Mesodermal cell (in vitro differentiated cells): Measurements from ENCODE around the gene USP32.
"Not testable (repeated sequence)": the region's sequence is repeated elsewhere in the genome, so short reads cannot be mapped to it uniquely, and the experiment has no call there.

Source experiments
- H3K27ac ChIP-seq: 2 replicates; pipeline ENCODE4 v1.7.0; 2013; ENCODE audit warnings: mild to moderate bottlenecking, low read depth, low read length, moderate library complexity; ENCODE audit not compliant: severe bottlenecking
- H3K36me3 ChIP-seq: 2 replicates; pipeline ENCODE4 v1.7.1; 2013; ENCODE audit warnings: mild to moderate bottlenecking, low read length, moderate library complexity; ENCODE audit not compliant: control insufficient read depth, insufficient read depth
- H3K4me1 ChIP-seq: one replicate; pipeline ENCODE4 v1.7.1; 2013; ENCODE audit warnings: mild to moderate bottlenecking, low read length; ENCODE audit not compliant: insufficient read depth, control insufficient read depth, poor library complexity, severe bottlenecking
- H3K4me3 ChIP-seq: 2 replicates; pipeline ENCODE4 v1.7.0; 2013; ENCODE audit warnings: low read length, control low read depth, mild to moderate bottlenecking; ENCODE audit not compliant: insufficient read depth, poor library complexity, severe bottlenecking; ENCODE audit errors: extremely low read depth
- H3K9me3 ChIP-seq: 2 replicates; pipeline ENCODE4 v1.7.1; 2013; ENCODE audit warnings: mild to moderate bottlenecking, low read length, moderate library complexity; ENCODE audit not compliant: control insufficient read depth
- WGBS, 2 experiments: methylation state at CpG; one replicate each; pipeline ENCODE4 v1.1.5; 2013; ENCODE audit warnings: missing lambda C conversion rate in 2 of 2; ENCODE audit not compliant: insufficient coverage in 2 of 2; 5-methylcytosine and 5-hydroxymethylcytosine counted together

The USP32 gene

DNA sequence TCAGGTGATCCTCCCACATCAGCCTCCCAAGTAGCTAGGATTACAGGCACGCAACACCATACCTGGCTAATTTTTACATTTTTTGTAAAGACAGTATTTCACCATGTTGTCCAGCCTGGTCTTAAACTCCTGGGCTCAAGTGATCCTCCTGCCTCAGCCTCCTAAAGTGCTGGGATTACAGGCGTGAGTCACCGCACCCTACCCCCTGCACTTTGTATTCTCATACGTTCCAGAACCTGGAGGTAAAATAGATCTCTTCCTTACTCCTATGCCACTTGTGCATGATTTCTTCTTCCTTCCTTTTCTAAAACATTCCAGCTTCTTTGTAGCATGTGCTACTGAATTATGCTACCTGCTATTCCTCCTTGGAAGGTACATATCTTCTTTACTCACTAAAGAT is 197.8 kb downstream of the USP32 start:
- WGBS, 2 experiments, result 91 to 98% methylated on average over 4 of the region's 4 CpGs
- H3K36me3 ChIP-seq, result peaks cover 56% of the 10 kb centered on the region
- H3K4me3 ChIP-seq, H3K27ac ChIP-seq, H3K9me3 ChIP-seq, H3K4me1 ChIP-seq: not testable (repeated sequence)

DNA sequence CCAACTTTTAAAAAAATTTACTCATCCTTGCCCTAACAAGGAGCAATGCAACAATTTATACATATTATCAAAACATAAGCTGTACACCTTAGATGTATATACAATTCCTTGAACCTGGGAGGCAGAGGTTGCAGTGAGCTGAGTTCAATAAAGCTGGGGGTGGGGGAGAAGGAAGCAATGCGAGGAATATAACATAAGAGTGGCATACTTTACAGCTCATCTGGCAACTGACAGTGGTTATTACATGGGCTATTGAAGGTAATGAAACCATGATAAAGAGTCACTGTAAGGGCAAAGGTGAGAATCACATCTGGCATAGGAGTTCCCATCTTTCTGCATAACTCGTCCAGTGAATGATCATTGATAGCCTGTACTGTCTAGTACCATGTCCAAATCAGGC is 198.5 kb downstream of the USP32 start:
- Histone ChIP-seq H3K27ac (no peak overlapping the region), H3K9me3 (no peaks in the 10 kb centered on the region), H3K4me1 (no peaks in the 10 kb centered on the region), H3K36me3 (peaks cover 59% of the 10 kb centered on the region), H3K4me3 (no peak overlapping the region)
- WGBS, 2 experiments, result 86 to 95% methylated on average over 2 of the region's 2 CpGs

- H3K27ac ChIP-seq, H3K4me3 ChIP-seq, H3K4me1 ChIP-seq, H3K9me3 ChIP-seq: not testable (repeated sequence)
- WGBS, 2 experiments, result 100% methylated on average over 1 of the region's 3 CpGs; no CpG with 5 or more reads in 1 of the 2 experiments
- peaks cover 56% of the 10 kb centered on the region for H3K36me3 ChIP-seq
Measured at GRCh38 chr17:60193032-60193431, 198.9 kb downstream of the USP32 start.

DNA sequence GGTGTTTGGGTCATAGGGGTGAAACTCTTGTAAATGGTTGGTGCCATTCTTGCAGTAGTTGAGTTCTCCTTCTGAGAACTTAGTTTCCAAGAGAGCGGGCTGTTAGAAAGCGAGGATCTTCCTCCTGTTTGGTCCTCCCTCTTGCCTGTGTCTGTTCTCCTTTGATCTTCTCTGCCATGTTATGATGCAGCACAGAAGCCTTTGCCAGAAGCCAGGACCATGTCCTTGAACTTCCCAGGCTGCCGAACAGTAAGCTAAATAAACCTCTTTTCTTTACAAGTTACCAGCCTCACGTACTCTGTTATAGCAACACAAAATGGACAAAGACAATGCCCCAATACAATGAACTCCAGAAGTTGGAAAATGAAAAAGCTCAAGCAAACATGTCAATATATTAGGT is 201.9 kb downstream of the USP32 start:
- 92 to 100% methylated on average over 2 to 3 of the region's 4 CpGs for WGBS, 2 experiments
- not testable (repeated sequence) for H3K9me3 ChIP-seq

GRCh38 chr17:60188759-60189158 is 203.2 kb downstream of the USP32 start:
- no peak overlapping the region for H3K27ac ChIP-seq
- no peaks in the 10 kb centered on the region for H3K9me3 ChIP-seq
- WGBS, 2 experiments, result 86% methylated on average over 1 of the region's 4 CpGs; no CpG with 5 or more reads in 1 of the 2 experiments
- no peak overlapping the region for H3K4me3 ChIP-seq
- no peaks in the 10 kb centered on the region for H3K4me1 ChIP-seq
- peaks cover 56% of the 10 kb centered on the region for H3K36me3 ChIP-seq

More for the DNA sequence above, 201.9 kb downstream of the USP32 start:
- H3K27ac ChIP-seq, H3K4me1 ChIP-seq, H3K4me3 ChIP-seq: not testable (repeated sequence)
- H3K36me3 ChIP-seq, result peaks cover 58% of the 10 kb centered on the region

DNA sequence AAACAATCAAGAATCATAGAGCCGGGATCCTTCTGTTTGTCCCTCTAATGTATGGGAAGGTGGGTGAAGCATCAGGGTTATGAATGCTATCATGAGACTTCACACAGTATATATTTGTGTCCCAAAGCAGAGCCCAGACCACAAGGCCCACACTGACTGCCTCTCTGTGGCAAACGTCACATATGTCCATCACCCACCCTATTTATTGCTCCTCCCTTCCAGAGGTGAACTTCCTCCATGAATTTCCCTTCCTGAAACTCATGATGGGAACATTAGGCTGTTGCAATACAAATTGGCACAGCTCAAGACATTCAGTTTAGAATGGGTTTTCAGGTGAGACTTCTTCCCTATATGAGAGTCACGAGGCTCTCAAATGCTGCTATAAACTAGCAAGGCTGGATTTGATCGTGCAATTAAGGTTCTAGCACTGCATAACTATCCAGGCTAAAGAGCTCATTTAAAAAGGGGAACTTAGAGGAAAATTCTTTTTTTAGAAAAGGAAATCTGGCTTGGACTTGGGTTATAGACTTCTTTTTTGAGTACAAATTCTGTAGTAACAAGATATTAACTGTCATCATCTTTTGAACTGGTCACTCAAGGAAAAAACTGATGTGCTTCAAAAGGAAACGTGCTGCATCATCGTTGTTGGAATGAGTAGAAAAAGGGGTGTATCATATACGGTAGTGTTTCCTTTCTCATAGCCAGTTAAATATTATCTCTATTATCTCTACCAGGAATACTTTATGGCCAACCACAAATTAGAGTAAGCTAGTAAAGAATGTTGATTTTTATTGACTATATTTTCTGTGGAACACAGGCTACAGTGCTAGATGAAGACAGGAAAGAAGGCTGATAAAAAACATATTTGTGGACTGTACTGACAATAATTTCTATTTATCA is 204.8 kb downstream of the USP32 start:
- H3K4me3 ChIP-seq, H3K9me3 ChIP-seq, H3K4me1 ChIP-seq, H3K27ac ChIP-seq: not testable (repeated sequence)
- 86 to 90% methylated on average over 2 to 3 of the region's 7 CpGs for WGBS, 2 experiments
- H3K36me3 ChIP-seq, result peaks cover 47% of the 10 kb centered on the region

GRCh38 chr17:60186372-60186771 is 205.6 kb downstream of the USP32 start:
- not testable (repeated sequence) for H3K4me3 ChIP-seq, H3K4me1 ChIP-seq, H3K9me3 ChIP-seq, H3K27ac ChIP-seq
- H3K36me3 ChIP-seq, result peaks cover 43% of the 10 kb centered on the region
- 80 to 86% methylated on average over 1 of the region's 1 CpG for WGBS, 2 experiments

- WGBS, 2 experiments, result 80% methylated on average over 1 of the region's 1 CpG; no CpG with 5 or more reads in 1 of the 2 experiments
- H3K36me3 ChIP-seq, result peaks cover 29% of the 10 kb centered on the region
- H3K9me3 ChIP-seq, H3K4me3 ChIP-seq, H3K4me1 ChIP-seq, H3K27ac ChIP-seq: not testable (repeated sequence)
Measured at GRCh38 chr17:60180380-60180779, 211.6 kb downstream of the USP32 start.

GRCh38 chr17:60178180-60178579 is 213.8 kb downstream of the USP32 start:
- WGBS, 2 experiments, result no CpG with 5 or more reads among the region's 2 CpGs
- not testable (repeated sequence) for H3K4me1 ChIP-seq, H3K27ac ChIP-seq, H3K4me3 ChIP-seq, H3K9me3 ChIP-seq
- peaks cover 21% of the 10 kb centered on the region for H3K36me3 ChIP-seq

- not testable (repeated sequence) for H3K27ac ChIP-seq, H3K4me3 ChIP-seq, H3K9me3 ChIP-seq, H3K4me1 ChIP-seq
- peaks cover 16% of the 10 kb centered on the region for H3K36me3 ChIP-seq
- WGBS, 2 experiments, result 86% methylated on average over 4 of the region's 5 CpGs; no CpG with 5 or more reads in 1 of the 2 experiments
Measured at GRCh38 chr17:60176763-60177162, 215.2 kb downstream of the USP32 start.

GRCh38 chr17:60174767-60175166 is 217.2 kb downstream of the USP32 start:
- not testable (repeated sequence) for H3K36me3 ChIP-seq, H3K9me3 ChIP-seq, H3K27ac ChIP-seq, H3K4me3 ChIP-seq
- 88 to 92% methylated on average over 3 to 5 of the region's 6 CpGs for WGBS, 2 experiments
- H3K4me1 ChIP-seq, result peaks cover 11% of the 10 kb centered on the region
